Cerebellar cortex (tissue), 1 donor: ENCODE measurements around the gene PTOV1.

Experiments
- DNase-seq: peaks from one replicate; pipeline ENCODE4 v3.0.0-alpha.2; 2015; ENCODE audit warnings: low spot score

PTOV1 gene

GRCh38 chr19:49875177-49875576 is 24.2 kb downstream of the PTOV1 start:
- no peak for DNase-seq

DNA sequence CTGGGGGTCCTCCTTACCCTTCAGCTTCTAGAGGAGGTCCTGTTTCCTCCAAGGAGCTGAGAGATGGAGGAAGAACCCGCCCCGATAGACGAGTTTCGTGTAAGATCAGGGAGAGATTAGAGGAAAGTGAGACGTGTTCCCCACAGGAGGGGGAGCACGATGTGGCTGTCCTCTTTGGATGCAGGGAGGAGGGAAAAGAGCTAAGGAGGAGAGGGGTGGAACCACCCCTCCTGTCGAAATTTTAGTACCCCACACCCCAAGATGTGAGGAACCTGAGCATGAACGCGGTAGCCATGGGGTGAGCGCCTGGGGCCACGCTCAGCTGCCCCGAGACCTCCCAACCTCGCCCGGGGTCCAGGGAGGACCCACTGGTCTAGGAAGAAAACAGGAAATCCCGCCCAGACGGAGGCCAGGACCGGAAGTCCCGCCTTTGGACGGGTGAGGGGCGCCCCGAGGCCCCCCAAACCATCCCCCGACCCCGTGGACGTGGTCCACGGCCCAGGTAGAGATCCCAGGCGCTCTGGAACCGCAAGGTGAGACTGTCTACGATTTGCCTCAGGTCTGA is 25.0 kb downstream of the PTOV1 start:
- DNase-seq: peak; percentile 73

DNA sequence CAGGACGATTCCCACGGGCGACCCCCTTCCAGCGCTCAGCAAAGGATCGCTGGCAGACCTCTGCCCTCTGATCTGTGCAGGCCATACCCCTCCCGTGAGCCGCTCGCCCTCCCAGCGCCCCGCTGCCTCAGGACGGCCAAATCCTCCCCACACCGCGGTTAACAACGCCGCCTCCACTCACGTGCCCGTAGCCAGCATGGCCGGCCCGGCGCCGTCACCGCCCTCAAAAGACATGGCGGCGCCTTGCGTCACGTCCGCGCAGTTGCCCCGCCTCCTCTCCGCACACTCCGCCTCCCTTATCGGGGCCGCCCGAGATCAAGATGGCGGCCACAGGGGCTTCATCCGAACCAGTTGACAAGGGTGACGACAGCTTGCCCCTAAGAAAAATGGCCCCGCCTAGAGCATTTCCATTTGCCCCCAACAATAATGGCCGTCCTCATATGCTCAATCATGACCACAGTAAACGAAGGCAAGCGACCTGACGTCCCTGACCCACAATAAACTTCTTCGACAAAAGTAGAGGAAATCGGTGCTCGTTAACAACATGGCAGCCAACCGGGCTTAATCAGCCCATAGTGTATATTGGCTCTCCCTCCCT is 25.6 kb downstream of the PTOV1 start:
- peak; percentile 99 for DNase-seq

DNA sequence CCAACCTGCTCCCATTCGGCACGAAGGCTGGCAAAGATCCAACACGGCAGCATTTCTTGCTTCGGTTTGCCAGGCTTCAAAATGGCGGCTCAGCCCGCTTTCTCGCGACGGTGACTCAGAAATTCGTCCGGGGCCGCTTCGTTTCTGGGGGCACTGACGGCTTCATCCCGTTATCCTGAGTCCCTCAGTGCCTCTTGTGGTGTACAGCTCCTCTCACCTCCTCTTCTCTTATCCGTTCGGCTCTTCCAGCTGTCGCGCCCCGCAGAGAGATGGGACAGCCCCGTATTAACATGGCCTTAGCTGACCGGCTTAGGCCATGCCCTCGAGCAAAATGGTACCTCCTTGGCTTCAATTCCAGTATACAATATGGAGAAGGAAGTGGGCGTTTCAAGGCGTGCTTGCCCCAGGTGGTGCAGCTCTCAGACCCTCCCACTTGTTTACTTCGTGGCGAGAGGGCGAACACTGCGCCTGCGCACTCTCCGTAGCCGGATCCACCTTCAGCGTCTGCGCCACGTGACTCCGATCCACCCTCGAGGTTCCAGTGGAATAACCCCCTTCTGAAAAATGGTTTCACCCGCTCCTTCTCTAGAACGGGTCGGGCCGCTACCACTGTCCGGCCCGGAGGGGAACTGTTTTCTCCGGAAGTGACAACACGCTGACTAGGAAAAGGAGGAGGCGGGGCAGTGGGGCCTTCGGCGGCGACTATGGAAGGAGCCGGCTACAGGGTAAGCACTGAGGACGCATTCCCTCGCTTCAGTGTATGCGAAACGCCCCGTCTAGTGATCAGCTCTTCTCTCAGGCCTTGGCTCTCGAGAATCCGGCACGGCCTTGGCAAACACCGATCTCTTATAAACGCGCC is 26.3 kb downstream of the PTOV1 start, which contains the start of the genes AKT1S1 and TBC1D17:
Gene AKT1S1, minus strand, starts transcription at position 336 of the 859 bp plus-strand sequence. CDS start 4,060 bp downstream, outside the sequence.
Gene TBC1D17, plus strand, starts transcription at position 683 of the 859 bp plus-strand sequence. Its CDS starts 22 bp downstream, at position 705.
- DNase-seq: peak; percentile 100

DNA sequence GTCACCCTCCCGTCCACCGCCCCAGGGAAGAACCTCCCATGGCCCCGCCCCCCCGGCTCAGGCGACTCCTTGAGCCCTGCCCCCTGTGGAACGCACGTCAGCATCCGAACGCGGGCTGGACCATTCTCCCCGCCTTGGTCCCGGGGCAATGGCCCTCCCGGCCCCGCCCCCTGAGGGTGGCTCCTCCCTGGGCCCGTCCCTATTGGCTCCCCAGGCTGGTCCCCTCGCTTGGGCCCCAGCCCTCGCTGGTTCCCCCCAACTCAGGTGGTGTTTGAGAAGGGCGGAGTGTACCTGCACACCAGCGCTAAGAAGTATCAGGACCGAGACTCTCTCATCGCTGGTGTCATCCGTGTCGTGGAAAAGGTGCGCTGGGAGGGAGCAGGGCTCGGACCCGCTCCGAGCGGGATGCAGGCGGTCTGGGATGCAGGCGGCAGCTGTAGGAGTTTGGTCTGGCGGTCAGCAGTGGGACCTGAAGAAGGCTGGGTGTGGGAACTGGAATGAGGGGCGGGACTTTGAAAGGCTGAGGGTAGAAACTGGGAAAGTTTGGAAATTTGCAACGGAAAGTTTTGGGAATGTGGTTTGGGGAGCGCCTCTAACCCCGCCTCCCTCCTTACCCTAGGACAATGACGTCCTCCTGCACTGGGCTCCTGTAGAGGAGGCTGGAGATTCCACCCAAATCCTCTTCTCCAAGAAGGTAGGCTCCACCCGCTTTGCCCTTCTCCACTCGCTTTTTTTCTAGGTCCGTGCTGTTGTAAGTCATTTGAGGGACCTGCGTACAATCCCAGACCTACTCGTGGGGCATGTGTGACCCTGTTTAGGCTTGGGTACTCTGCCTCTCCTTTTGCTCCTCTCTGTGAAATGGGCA is 27.2 kb downstream of the PTOV1 start:
- peak; percentile 96 for DNase-seq

GRCh38 chr19:49878744-49879070 is 27.7 kb downstream of the PTOV1 start:
- DNase-seq: no peak

- DNase-seq: no peak
Observed at GRCh38 chr19:49879243-49879963, 28.4 kb downstream of the PTOV1 start.

- no peak for DNase-seq
Observed at GRCh38 chr19:49880162-49880869, 29.4 kb downstream of the PTOV1 start.

DNA sequence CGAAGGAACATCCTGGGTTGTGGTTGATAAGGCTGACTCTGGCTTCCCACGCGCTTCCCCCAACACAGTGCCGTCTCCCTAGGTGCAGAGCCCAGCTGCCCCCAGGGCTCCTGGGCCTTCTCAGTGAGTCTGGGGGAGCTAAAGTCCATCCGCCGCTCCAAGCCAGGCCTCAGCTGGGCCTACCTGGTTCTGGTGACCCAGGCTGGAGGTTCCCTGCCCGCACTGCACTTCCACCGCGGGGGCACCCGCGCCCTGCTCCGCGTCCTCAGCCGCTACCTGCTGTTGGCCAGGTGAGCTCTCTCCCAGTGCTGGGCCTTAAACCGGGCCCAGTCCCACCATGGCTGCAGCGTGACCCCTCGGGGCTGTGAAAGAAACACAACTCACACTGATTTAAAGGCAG is 30.2 kb downstream of the PTOV1 start:
- no peak for DNase-seq

- no peak for DNase-seq
Observed at GRCh38 chr19:49881672-49882394, 30.9 kb downstream of the PTOV1 start.

- no peak for DNase-seq
Observed at GRCh38 chr19:49882643-49883042, 31.7 kb downstream of the PTOV1 start.

- no peak for DNase-seq
Observed at GRCh38 chr19:49883094-49883493, 32.1 kb downstream of the PTOV1 start.

- DNase-seq: no peak
Observed at GRCh38 chr19:49884109-49884508, 33.1 kb downstream of the PTOV1 start.

- DNase-seq: no peak
Observed at GRCh38 chr19:49884760-49885159, 33.8 kb downstream of the PTOV1 start.

DNA sequence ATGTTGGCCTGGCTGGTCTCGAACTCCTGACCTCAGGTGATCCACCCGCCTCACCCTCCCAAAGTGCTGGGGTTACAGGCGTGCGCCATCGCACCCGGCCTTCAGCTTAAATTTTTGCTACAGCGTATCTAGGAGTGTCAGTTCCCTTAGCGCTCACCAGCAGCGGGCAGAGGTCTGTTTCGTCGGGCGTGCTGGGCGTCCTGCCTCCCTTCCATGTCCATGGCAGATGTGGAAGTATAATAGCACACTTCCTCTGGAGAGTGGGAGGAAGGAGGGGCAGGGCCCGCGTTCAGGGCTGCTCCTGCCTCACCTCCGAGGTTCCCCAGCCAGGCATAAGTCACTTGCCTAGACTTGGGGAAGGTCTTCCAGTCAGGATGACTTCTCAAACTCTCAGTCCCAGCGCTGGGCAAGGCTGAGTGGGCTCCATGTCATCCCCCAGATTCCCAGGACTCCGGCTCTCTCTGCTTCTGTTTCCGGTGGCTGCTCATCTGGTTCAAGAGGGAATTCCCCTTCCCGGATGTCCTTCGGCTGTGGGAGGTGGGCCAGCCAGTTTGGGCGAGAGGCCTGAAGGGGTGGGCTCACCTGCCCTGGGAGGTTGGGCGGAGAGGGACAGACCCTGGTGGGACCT is 36.2 kb downstream of the PTOV1 start:
- no peak for DNase-seq

GRCh38 chr19:49887665-49888509 is 36.9 kb downstream of the PTOV1 start:
- no peak for DNase-seq

- no peak for DNase-seq
Observed at GRCh38 chr19:49888510-49888824, 37.5 kb downstream of the PTOV1 start.

DNA sequence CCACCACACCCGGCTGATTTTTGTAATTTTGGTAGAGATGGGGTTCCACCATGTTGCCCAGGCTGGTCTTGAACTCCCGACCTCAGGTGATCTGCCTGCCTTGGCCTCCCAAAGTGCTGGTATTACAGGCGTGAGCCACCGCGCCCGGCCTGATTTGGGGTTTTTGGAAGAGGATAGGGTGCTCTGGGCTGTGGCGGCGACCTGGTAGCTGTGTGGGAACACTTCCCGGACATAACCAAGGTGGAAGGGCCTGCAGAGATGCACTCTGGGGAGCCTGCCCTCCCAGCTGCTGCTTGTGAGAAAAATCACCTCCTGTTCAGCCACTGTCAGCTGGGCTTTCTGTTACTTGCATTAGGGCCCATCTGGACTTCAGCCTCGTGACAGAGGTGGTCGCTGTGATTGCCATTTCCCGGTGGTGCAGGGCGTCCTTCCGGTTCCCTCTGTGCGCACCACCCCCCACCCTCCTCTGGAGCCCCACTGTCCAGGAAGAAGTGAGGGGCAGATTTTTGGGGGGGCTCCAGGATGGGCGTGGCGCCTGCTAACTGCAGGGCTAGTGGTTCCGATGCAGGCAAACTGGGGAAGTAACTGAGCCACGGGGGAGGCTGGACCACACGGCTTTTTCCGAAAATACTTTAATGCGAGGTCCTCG is 38.2 kb downstream of the PTOV1 start:
- DNase-seq: no peak
